Kidney (tissue), 14 donors: Measurements from ENCODE around the gene APOA1. TPM values are rescaled to one million over a fixed set of nuclear protein-coding genes. Genes with fewer than 3 reads are reported as not detected.

ENCODE experiments used
- DNase-seq, 5 donors: peaks; one replicate each; pipeline ENCODE4 v3.0.0-alpha.2; 2013 to 2020
- FAIRE-seq: peaks from 2 replicates; lab custom pipeline; 2012; peaks lifted over from hg19 to GRCh38; lab: Jason Lieb, UNC
- H3K27ac ChIP-seq, 2 donors: one replicate each; pipeline ENCODE4 v1.7.0; 2013; ENCODE audit warnings: low read depth in 2 of 2, low read length in 2 of 2, inconsistent platforms in 1 of 2
- H3K27me3 ChIP-seq: one replicate; pipeline ENCODE4 v1.7.1; 2013; ENCODE audit warnings: low read length, inconsistent platforms; ENCODE audit not compliant: control insufficient read depth, insufficient read depth
- H3K36me3 ChIP-seq, 3 donors: one replicate each; pipeline versions ENCODE4 v1.7.0 to v1.7.1; 2013; ENCODE audit warnings: low read length in 3 of 3, control low read depth in 1 of 3, inconsistent platforms in 1 of 3; ENCODE audit not compliant: insufficient read depth in 3 of 3, control insufficient read depth in 2 of 3
- H3K4me1 ChIP-seq, 3 donors: one replicate each; pipeline versions ENCODE4 v1.7.0 to v1.7.1; 2013; ENCODE audit warnings: low read length in 3 of 3, inconsistent platforms in 1 of 3, low read depth in 1 of 3; ENCODE audit not compliant: control insufficient read depth in 2 of 3, insufficient read depth in 2 of 3
- H3K4me3 ChIP-seq, 3 donors: one replicate each; pipeline versions ENCODE4 v1.7.0 to v1.8.1; 2013; ENCODE audit warnings: low read length in 3 of 3, control low read depth in 1 of 3, inconsistent platforms in 1 of 3
- H3K9ac ChIP-seq, 3 donors: one replicate each; pipeline versions ENCODE4 v1.7.0 to v1.7.1; 2013; ENCODE audit warnings: low read length in 3 of 3, control low read depth in 1 of 3, inconsistent platforms in 1 of 3
- H3K9me3 ChIP-seq, 3 donors: one replicate each; pipeline versions ENCODE4 v1.7.0 to v1.7.1; 2013; ENCODE audit warnings: low read length in 3 of 3, control low read depth in 1 of 3, inconsistent platforms in 1 of 3; ENCODE audit not compliant: control insufficient read depth in 2 of 3, insufficient read depth in 1 of 3
- CTCF ChIP-seq: IDR thresholded peaks from 3 replicates; pipeline ENCODE4 v1.5.1; 2012; ENCODE audit warnings: mild to moderate bottlenecking, moderate library complexity, borderline replicate concordance; ENCODE audit not compliant: insufficient read depth; ENCODE audit errors: extremely low read depth
- intact Hi-C: fragments of 100-400 bp; cut with DNase I; formaldehyde crosslinking; loops from one replicate; pipeline ENCODE4 v1.11.1; 2022
- polyA plus RNA-seq: library from polyadenylated mRNA; stranded (reverse); fragments of 350-450 nt; fragmentation: Illumina TruSeq; extraction: RNeasy Lipid Tissue Mini Kit (QIAGEN cat#74804); gene quantifications from one replicate; pipeline ENCODE4 v1.2.3, GENCODE V29; 2014; ENCODE audit warnings: low read depth, low replicate concordance; ENCODE audit not compliant: insufficient read depth
- total RNA-seq: library from RNA; stranded (reverse); fragmentation: NEBNext Ultra II Directional; extraction: Animal tissue kit (Norgen Biotek cat#: 25700); gene quantifications from one replicate; pipeline ENCODE4 v1.2.1, GENCODE V29; 2021
- donor health status: control.
- donor health status: control.
- donor health status: control.
- donor health status: control.
- donor health status: control.
- donor health status: DM: yes; HTN: yes; CAD: no.
- donor health status: Normal renal cell carcinoma (clear cell type).

APOA1 gene
- total and polyA plus RNA-seq, 2 donors from 2014 or later = 2.0 TPM; not detected in 1

GRCh38 chr11:116825854-116826750, 11.3 kb downstream of the APOA1 start:
- DNase-seq = no peak
- no peaks in the 10 kb centered on the region for H3K9me3 ChIP-seq
- H3K27ac ChIP-seq = no peak overlapping the region
- no peak overlapping the region for H3K4me3 ChIP-seq
- H3K4me1 ChIP-seq = no peaks in the 10 kb centered on the region
- H3K36me3 ChIP-seq = no peaks in the 10 kb centered on the region
- no peaks in the 10 kb centered on the region for H3K27me3 ChIP-seq
- intact Hi-C loops = no loop called here
- no peak overlapping the region for H3K9ac ChIP-seq
- no peak for FAIRE-seq
- TF ChIP-seq CTCF = no peak

GRCh38 chr11:116825434-116825833, 12.0 kb downstream of the APOA1 start:
- no peak for DNase-seq
- TF ChIP-seq CTCF = no peak
- no peak overlapping the region for H3K9ac ChIP-seq
- H3K4me3 ChIP-seq = no peak overlapping the region
- H3K27ac ChIP-seq = no peak overlapping the region
- intact Hi-C loops = no loop called here
- H3K9me3 ChIP-seq = no peaks in the 10 kb centered on the region
- no peaks in the 10 kb centered on the region for H3K4me1 ChIP-seq
- no peak for FAIRE-seq
- no peaks in the 10 kb centered on the region for H3K36me3 ChIP-seq
- H3K27me3 ChIP-seq = no peaks in the 10 kb centered on the region

GRCh38 chr11:116823031-116823843, 14.2 kb downstream of the APOA1 start, which contains the start of gene APOA4:
Gene APOA4 (minus strand): TSS chr11:116823304. CDS start chr11:116823191, 113 bp downstream.
- Histone ChIP-seq H3K27ac (no peak within 1 kb of the TSS), H3K36me3 (no peaks in the 10 kb centered on the region), H3K4me1 (no peaks in the 10 kb centered on the region), H3K27me3 (no peaks in the 10 kb centered on the region), H3K9me3 (no peaks in the 10 kb centered on the region), H3K9ac (no peak within 1 kb of the TSS), H3K4me3 (no peak within 1 kb of the TSS)
- DNase-seq (no peak), FAIRE-seq (no peak)
- intact Hi-C loops = no loop called here
- no peak for TF ChIP-seq CTCF
